ENCODE results near the gene SCNN1G. TPM values are rescaled to one million over a fixed set of nuclear protein-coding genes. Genes with fewer than 3 reads are reported as not detected.

Gene SCNN1G
- polyA plus RNA-seq, 3 donors = not detected

DNA sequence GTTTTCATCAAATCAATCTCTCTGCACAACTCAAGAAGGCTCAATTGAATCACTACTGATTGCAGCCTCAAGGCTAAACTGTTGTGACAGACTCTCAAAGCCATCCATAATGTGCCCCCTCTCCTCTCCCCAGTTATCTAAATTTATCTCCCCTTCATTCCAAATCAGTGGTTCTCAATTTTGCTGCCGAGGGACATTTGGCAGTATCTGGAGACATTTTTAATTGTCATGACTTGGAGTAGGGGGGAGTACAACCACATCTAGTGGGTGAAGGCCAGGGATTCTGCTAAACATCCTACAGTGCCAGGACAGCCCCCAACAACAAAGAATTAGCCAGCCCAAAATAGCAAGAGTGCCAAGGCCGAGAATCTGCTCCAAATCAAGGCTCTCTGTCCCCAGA, 42.4 kb upstream of the SCNN1G start:
- H3K79me2 ChIP-seq (ENCODE audit: insufficient read depth, low read length) = peaks cover 6% of the 10 kb centered on the region
- H3K4me2 ChIP-seq (replicated peaks; ENCODE audit: extremely low read depth, low read length, poor library complexity, severe bottlenecking) = no peak overlapping the region
- H3K27me3 ChIP-seq (ENCODE audit: control insufficient read depth in 2 of 2, insufficient read depth in 2 of 2, low read length in 2 of 2) = no peaks in the 10 kb centered on the region
- no peaks in the 10 kb centered on the region for H3K36me3 ChIP-seq (replicated peaks in 1 of 2; ENCODE audit: control insufficient read depth in 1 of 2, insufficient read depth in 2 of 2, low read length in 2 of 2)
- peaks cover 14 to 20% of the 10 kb centered on the region in 2 donors for H3K9me3 ChIP-seq (replicated peaks in 1 of 2; ENCODE audit: control insufficient read depth in 1 of 2, insufficient read depth in 1 of 2, low read length in 2 of 2)
- Mint-ChIP-seq H3K36me3 (peaks cover 4 to 14% of the 10 kb centered on the region in 2 donors), H3K9me3 (peaks cover 16 to 30% (median 20%) of the 10 kb centered on the region in 7 donors), H3K4me1 (peaks cover 4% of the 10 kb centered on the region), H3K27me3 (ENCODE audit: low read depth in 3 of 3) (no peaks in the 10 kb centered on the region), H3K4me3 (no peak overlapping the region), H3K27ac (no peak overlapping the region)
- DNase-seq = no peak
- TF ChIP-seq, protein P1, sequence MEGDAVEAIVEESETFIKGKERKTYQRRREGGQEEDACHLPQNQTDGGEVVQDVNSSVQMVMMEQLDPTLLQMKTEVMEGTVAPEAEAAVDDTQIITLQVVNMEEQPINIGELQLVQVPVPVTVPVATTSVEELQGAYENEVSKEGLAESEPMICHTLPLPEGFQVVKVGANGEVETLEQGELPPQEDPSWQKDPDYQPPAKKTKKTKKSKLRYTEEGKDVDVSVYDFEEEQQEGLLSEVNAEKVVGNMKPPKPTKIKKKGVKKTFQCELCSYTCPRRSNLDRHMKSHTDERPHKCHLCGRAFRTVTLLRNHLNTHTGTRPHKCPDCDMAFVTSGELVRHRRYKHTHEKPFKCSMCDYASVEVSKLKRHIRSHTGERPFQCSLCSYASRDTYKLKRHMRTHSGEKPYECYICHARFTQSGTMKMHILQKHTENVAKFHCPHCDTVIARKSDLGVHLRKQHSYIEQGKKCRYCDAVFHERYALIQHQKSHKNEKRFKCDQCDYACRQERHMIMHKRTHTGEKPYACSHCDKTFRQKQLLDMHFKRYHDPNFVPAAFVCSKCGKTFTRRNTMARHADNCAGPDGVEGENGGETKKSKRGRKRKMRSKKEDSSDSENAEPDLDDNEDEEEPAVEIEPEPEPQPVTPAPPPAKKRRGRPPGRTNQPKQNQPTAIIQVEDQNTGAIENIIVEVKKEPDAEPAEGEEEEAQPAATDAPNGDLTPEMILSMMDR (IDR thresholded peaks at IDR 0.05) = no peak
- no peaks in the 10 kb centered on the region for H4K20me1 ChIP-seq (ENCODE audit: insufficient read depth, low read length)
- H3K9ac ChIP-seq (ENCODE audit: insufficient read depth, low read length, poor library complexity, severe bottlenecking) = no peak overlapping the region
- no peak overlapping the region for H2AFZ ChIP-seq (ENCODE audit: insufficient read depth, low read depth, low read length, poor library complexity, severe bottlenecking)
- intact Hi-C loops (cut with micrococcal nuclease) = no loop called here
- no peaks in the 10 kb centered on the region for H3K4me1 ChIP-seq (ENCODE audit: control insufficient read depth in 1 of 2, insufficient read depth in 2 of 2, low read length in 2 of 2)
- H3K27ac ChIP-seq (ENCODE audit: low read depth in 1 of 2, low read length in 2 of 2) = no peak overlapping the region
- 100% methylated on average over 1 of the region's 2 CpGs for WGBS (ENCODE audit: insufficient coverage)
- no peak overlapping the region for H3K4me3 ChIP-seq (replicated peaks in 1 of 3; ENCODE audit: low read depth in 2 of 3, low read length in 3 of 3)

DNA sequence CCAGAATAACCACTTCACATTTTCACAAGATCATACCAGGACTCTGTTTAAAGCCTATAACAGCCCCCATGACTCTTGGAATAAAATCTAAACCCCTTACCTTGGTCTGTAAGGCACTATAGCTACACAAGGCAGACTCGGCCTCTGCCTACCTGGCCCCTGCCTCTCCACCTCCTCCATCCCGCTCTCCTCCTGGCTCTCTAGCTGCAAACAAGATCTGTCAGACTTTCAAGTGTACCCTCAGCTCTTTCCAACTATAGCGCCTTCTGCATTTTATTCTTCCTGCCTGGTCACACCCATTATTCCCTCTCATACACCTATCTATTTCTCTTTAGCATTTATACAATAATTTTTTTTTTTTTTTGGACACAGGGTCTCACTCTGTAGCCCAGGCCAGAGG, 41.5 kb upstream of the SCNN1G start:
- Mint-ChIP-seq H3K4me3 (no peak overlapping the region), H3K36me3 (peaks cover 4 to 14% of the 10 kb centered on the region in 2 donors), H3K27me3 (ENCODE audit: low read depth in 3 of 3) (no peaks in the 10 kb centered on the region), H3K9me3 (peaks cover 13 to 24% (median 18%) of the 10 kb centered on the region in 7 donors), H3K4me1 (peaks cover 8% of the 10 kb centered on the region), H3K27ac (no peak overlapping the region)
- no peak overlapping the region for H3K4me3 ChIP-seq (replicated peaks in 1 of 3; ENCODE audit: low read depth in 2 of 3, low read length in 3 of 3)
- no peak for DNase-seq
- H3K27me3 ChIP-seq (ENCODE audit: control insufficient read depth in 2 of 2, insufficient read depth in 2 of 2, low read length in 2 of 2) = no peaks in the 10 kb centered on the region
- no peak overlapping the region for H3K27ac ChIP-seq (ENCODE audit: low read depth in 1 of 2, low read length in 2 of 2)
- TF ChIP-seq, protein P1 (IDR thresholded peaks at IDR 0.05) = no peak
- H3K9ac ChIP-seq (ENCODE audit: insufficient read depth, low read length, poor library complexity, severe bottlenecking) = no peak overlapping the region
- 91% methylated on average over 3 of the region's 3 CpGs for WGBS (ENCODE audit: insufficient coverage)
- H4K20me1 ChIP-seq (ENCODE audit: insufficient read depth, low read length) = no peaks in the 10 kb centered on the region
- H3K79me2 ChIP-seq (ENCODE audit: insufficient read depth, low read length) = peaks cover 6% of the 10 kb centered on the region
- H3K4me1 ChIP-seq (ENCODE audit: control insufficient read depth in 1 of 2, insufficient read depth in 2 of 2, low read length in 2 of 2) = no peaks in the 10 kb centered on the region
- H2AFZ ChIP-seq (ENCODE audit: insufficient read depth, low read depth, low read length, poor library complexity, severe bottlenecking) = no peak overlapping the region
- no peak overlapping the region for H3K4me2 ChIP-seq (replicated peaks; ENCODE audit: extremely low read depth, low read length, poor library complexity, severe bottlenecking)
- intact Hi-C loops (cut with micrococcal nuclease) = no loop called here
- H3K9me3 ChIP-seq (replicated peaks in 1 of 2; ENCODE audit: control insufficient read depth in 1 of 2, insufficient read depth in 1 of 2, low read length in 2 of 2) = peaks cover 14 to 20% of the 10 kb centered on the region in 2 donors
- no peaks in the 10 kb centered on the region for H3K36me3 ChIP-seq (replicated peaks in 1 of 2; ENCODE audit: control insufficient read depth in 1 of 2, insufficient read depth in 2 of 2, low read length in 2 of 2)

Measured in CD14-positive monocyte (primary cell).